HG02970 (cell line): ENCODE results near the gene GNAQ.

Experiments
- ATAC-seq: cut with Tn5 transposase; IDR thresholded peaks from one replicate; pipeline ENCODE4 v1.9.1; 2021; ENCODE audit warnings: mild to moderate bottlenecking, moderate library complexity, moderate number of reproducible peaks; ENCODE audit not compliant: unreplicated experiment, low FRiP score

The GNAQ gene

GRCh38 chr9:78032730-78033457 is 1.3 kb upstream of the GNAQ start:
- ATAC-seq, result no peak

- ATAC-seq, result no peak
These were observed 500 bp upstream of the GNAQ start for GRCh38 chr9:78031893-78032729.

GRCh38 chr9:78030553-78031443 is 813 bp downstream of the GNAQ start:
- ATAC-seq, result no peak

GRCh38 chr9:78030296-78030552 is 1.4 kb downstream of the GNAQ start:
- ATAC-seq, result no peak

GRCh38 chr9:78029551-78030295 is 1.9 kb downstream of the GNAQ start:
- no peak for ATAC-seq

- no peak for ATAC-seq
These were observed 2.7 kb downstream of the GNAQ start for GRCh38 chr9:78028926-78029325.

GRCh38 chr9:78026947-78027346 is 4.7 kb downstream of the GNAQ start:
- ATAC-seq, result no peak

- ATAC-seq, result no peak
These were observed 5.2 kb downstream of the GNAQ start for GRCh38 chr9:78026416-78026815.

GRCh38 chr9:78025186-78025585 is 6.4 kb downstream of the GNAQ start:
- no peak for ATAC-seq

- ATAC-seq, result no peak
These were observed 8.4 kb downstream of the GNAQ start for GRCh38 chr9:78023003-78023741.

GRCh38 chr9:78021697-78022096 is 9.9 kb downstream of the GNAQ start:
- ATAC-seq, result no peak

- ATAC-seq, result no peak
These were observed 14.4 kb downstream of the GNAQ start for GRCh38 chr9:78017190-78017693.

- ATAC-seq, result no peak
These were observed 16.4 kb downstream of the GNAQ start for GRCh38 chr9:78015241-78015640.

GRCh38 chr9:78014776-78015175 is 16.8 kb downstream of the GNAQ start:
- ATAC-seq, result no peak

- ATAC-seq, result no peak
These were observed 17.7 kb downstream of the GNAQ start for GRCh38 chr9:78013934-78014333.

GRCh38 chr9:78011049-78011448 is 20.6 kb downstream of the GNAQ start:
- ATAC-seq, result no peak

- no peak for ATAC-seq
These were observed 21.2 kb downstream of the GNAQ start for GRCh38 chr9:78010445-78010844.

GRCh38 chr9:78009186-78009585 is 22.4 kb downstream of the GNAQ start:
- ATAC-seq, result no peak

- no peak for ATAC-seq
These were observed 24.9 kb downstream of the GNAQ start for GRCh38 chr9:78006734-78007133.
